ENCODE data around the gene ADAMTS17.

The ADAMTS17 gene

GRCh38 chr15:100210338-100210737 lies 131.4 kb downstream of the ADAMTS17 start:
- Histone ChIP-seq H4K20me1 (ENCODE audit: insufficient read depth, low read length, poor library complexity, severe bottlenecking) (no peaks in the 10 kb centered on the region), H3K27me3 (ENCODE audit: insufficient read depth, low read length, poor library complexity, severe bottlenecking) (no peaks in the 10 kb centered on the region), H3K4me2 (ENCODE audit: low read depth, low read length, poor library complexity, severe bottlenecking) (no peak overlapping the region), H3K4me3 (ENCODE audit: low read length, poor library complexity, severe bottlenecking) (no peak overlapping the region), H2AFZ (ENCODE audit: low read length) (no peak overlapping the region), H3K4me1 (ENCODE audit: insufficient read depth, low read length, poor library complexity, severe bottlenecking) (peaks cover 30% of the 10 kb centered on the region), H3K9me3 (ENCODE audit: insufficient read depth, low read depth, low read length) (no peaks in the 10 kb centered on the region), H3K79me2 (ENCODE audit: insufficient read depth, low read length) (no peaks in the 10 kb centered on the region), H3K9ac (ENCODE audit: low read depth, low read length, poor library complexity, severe bottlenecking) (no peak overlapping the region), H3K9me2 (replicated peaks; ENCODE audit: low read depth, low read length) (no peaks in the 10 kb centered on the region), H3F3A (ENCODE audit: low read depth) (no peaks in the 10 kb centered on the region), H3K36me3 (ENCODE audit: insufficient read depth, low read length) (no peaks in the 10 kb centered on the region)
- no peak for TF ChIP-seq EZH2phosphoT487 (IDR thresholded peaks at IDR 0.05; ENCODE audit: borderline replicate concordance)
- TF ChIP-seq, protein P1, sequence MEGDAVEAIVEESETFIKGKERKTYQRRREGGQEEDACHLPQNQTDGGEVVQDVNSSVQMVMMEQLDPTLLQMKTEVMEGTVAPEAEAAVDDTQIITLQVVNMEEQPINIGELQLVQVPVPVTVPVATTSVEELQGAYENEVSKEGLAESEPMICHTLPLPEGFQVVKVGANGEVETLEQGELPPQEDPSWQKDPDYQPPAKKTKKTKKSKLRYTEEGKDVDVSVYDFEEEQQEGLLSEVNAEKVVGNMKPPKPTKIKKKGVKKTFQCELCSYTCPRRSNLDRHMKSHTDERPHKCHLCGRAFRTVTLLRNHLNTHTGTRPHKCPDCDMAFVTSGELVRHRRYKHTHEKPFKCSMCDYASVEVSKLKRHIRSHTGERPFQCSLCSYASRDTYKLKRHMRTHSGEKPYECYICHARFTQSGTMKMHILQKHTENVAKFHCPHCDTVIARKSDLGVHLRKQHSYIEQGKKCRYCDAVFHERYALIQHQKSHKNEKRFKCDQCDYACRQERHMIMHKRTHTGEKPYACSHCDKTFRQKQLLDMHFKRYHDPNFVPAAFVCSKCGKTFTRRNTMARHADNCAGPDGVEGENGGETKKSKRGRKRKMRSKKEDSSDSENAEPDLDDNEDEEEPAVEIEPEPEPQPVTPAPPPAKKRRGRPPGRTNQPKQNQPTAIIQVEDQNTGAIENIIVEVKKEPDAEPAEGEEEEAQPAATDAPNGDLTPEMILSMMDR (conservative IDR thresholded peaks at IDR 0.05; ENCODE audit: low read length), result no peak

DNA sequence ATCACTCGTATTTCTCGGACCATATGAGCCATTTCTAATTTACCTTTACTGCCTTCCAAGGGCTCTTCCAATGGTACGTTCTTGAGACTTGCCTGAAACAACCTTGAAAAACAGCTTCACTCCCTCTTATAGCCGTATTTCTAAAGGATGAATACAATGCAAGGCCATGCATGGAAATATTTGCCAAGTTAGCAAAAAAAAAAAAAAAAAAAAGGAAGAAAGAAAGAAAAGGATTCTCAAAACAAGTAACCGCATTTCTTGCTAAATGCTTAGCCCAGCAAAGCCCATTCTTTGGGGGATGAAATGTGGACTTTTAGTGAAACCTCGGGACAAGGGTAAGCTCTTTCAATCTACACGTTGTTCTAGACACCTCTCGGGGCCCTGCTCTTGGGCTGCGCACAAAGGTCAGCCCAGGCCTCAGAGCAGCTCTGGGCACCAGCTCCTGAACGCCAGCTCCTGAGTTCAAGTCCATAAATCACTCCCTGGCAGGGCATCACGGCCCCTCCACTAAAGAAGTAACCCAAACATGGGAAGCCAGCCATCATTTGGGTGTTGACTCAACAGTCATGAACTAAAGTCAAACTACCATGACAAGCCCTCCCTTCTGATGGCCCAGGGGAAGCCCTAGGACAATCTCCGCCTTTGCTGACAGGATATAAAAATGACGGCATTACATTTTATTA lies 132.7 kb downstream of the ADAMTS17 start:
- no peak for TF ChIP-seq EZH2phosphoT487 (IDR thresholded peaks at IDR 0.05; ENCODE audit: borderline replicate concordance)
- TF ChIP-seq, protein P1 (conservative IDR thresholded peaks at IDR 0.05; ENCODE audit: low read length), result no peak
- Histone ChIP-seq H3K79me2 (ENCODE audit: insufficient read depth, low read length) (no peaks in the 10 kb centered on the region), H4K20me1 (ENCODE audit: insufficient read depth, low read length, poor library complexity, severe bottlenecking) (no peaks in the 10 kb centered on the region), H3K4me2 (ENCODE audit: low read depth, low read length, poor library complexity, severe bottlenecking) (no peak overlapping the region), H3K9ac (ENCODE audit: low read depth, low read length, poor library complexity, severe bottlenecking) (no peak overlapping the region), H3K27me3 (ENCODE audit: insufficient read depth, low read length, poor library complexity, severe bottlenecking) (no peaks in the 10 kb centered on the region), H2AFZ (ENCODE audit: low read length) (no peak overlapping the region), H3K9me3 (ENCODE audit: insufficient read depth, low read depth, low read length) (no peaks in the 10 kb centered on the region), H3K36me3 (ENCODE audit: insufficient read depth, low read length) (no peaks in the 10 kb centered on the region), H3K9me2 (replicated peaks; ENCODE audit: low read depth, low read length) (no peaks in the 10 kb centered on the region), H3K4me3 (ENCODE audit: low read length, poor library complexity, severe bottlenecking) (no peak overlapping the region), H3K4me1 (ENCODE audit: insufficient read depth, low read length, poor library complexity, severe bottlenecking) (peaks cover 39% of the 10 kb centered on the region), H3F3A (ENCODE audit: low read depth) (no peaks in the 10 kb centered on the region)

DNA sequence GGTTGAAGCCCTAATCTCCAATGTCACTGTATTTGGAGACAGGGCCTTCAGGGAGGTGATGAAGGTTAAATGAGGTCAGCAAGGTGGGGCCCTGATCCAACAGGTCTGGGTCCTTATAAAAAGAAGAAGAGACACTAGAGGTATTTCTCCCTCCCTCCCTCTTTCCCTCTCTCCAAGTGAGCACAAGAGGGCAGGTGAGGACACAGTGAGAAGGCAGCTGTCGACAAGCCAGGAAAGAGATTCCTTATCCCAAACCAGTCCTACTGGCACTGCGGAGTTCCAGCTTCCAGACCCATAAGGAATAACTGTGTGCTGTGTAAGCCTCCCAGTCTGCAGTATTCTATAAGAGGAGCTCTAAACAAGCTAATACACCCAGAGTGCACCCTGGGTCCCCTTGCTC lies 134.7 kb downstream of the ADAMTS17 start:
- Histone ChIP-seq H3F3A (ENCODE audit: low read depth) (peaks cover 5% of the 10 kb centered on the region; the same call in 1 of the 2 replicates), H3K4me1 (ENCODE audit: insufficient read depth, low read length, poor library complexity, severe bottlenecking) (peaks cover 54% of the 10 kb centered on the region), H4K20me1 (ENCODE audit: insufficient read depth, low read length, poor library complexity, severe bottlenecking) (no peaks in the 10 kb centered on the region), H3K4me3 (ENCODE audit: low read length, poor library complexity, severe bottlenecking) (no peak overlapping the region), H3K9ac (ENCODE audit: low read depth, low read length, poor library complexity, severe bottlenecking) (no peak overlapping the region), H3K9me2 (replicated peaks; ENCODE audit: low read depth, low read length) (no peaks in the 10 kb centered on the region), H2AFZ (ENCODE audit: low read length) (no peak overlapping the region), H3K36me3 (ENCODE audit: insufficient read depth, low read length) (no peaks in the 10 kb centered on the region), H3K9me3 (ENCODE audit: insufficient read depth, low read depth, low read length) (no peaks in the 10 kb centered on the region), H3K79me2 (ENCODE audit: insufficient read depth, low read length) (no peaks in the 10 kb centered on the region), H3K27me3 (ENCODE audit: insufficient read depth, low read length, poor library complexity, severe bottlenecking) (no peaks in the 10 kb centered on the region), H3K4me2 (ENCODE audit: low read depth, low read length, poor library complexity, severe bottlenecking) (no peak overlapping the region)
- TF ChIP-seq, protein P1 (conservative IDR thresholded peaks at IDR 0.05; ENCODE audit: low read length), result no peak
- TF ChIP-seq EZH2phosphoT487 (IDR thresholded peaks at IDR 0.05; ENCODE audit: borderline replicate concordance), result no peak
